Measurements from ENCODE around the gene GMDS.
A peak's percentile ranks its signal among the peaks of the same experiment; 100 is the strongest.

GMDS gene

DNA sequence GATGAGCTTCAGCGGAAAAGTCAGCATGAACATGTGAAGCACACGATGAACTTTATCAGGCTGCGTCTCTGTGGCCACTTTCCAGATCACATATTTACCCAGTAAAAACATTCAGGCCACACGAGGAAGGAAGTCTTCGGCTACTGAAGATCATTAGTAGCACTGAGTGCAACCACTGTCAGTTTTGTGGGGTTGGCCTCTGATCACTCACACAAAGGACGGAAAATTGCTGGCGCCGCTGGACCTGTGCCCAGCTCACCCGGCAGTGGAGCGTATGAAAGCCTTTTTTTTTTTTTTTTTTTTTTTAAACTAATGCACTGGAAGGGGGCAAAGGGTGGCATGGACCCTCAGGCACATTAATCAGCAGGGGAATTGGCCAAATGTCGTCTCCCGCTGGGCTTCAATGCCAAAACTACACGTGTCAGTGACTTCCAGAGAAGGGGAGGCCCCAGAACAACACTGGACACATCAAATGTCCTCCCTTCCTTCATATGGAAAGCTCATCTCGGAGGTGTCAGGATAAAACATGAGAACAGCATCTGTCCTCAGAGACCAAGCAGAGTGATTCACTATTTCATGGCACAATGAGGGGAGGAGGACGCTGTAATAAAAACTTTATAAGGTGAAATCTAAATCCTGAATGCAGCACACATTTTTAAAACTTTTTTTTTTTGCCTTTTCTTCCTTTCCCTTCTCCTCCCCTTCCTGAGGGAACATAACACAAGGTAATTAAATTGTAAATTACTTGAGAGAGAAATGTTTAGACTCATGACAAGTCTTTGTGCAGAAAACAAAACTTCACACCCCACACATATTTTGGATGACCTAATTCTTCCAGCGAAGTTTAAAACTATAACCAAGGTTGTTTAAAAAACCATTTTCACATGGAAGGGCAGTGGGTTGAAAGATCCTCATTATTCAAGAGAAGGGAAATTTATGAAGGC lies 412.3 kb downstream of the GMDS start:
- peak; percentile 76 for DNase-seq (ENCODE audit: low read depth)

DNA sequence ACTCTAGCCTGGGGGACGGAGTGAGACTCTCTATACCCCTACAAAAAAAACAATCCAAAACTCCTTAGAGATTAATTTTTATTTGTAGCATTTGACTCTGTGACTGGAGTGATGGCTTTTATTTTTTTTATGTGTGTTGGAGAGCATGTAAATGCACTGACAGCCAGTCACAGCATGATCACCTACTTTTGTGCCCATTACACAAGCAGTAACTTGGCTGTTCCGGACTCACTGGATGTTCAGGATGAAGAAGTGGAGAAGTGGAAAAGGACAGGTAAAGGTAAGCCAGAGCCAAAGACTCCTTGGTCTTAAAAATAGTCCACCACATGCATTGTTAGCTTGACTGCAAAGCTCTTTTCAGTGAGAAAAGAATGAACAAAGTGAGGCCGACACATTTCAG lies 413.0 kb downstream of the GMDS start:
- DNase-seq (ENCODE audit: low read depth): no peak

DNA sequence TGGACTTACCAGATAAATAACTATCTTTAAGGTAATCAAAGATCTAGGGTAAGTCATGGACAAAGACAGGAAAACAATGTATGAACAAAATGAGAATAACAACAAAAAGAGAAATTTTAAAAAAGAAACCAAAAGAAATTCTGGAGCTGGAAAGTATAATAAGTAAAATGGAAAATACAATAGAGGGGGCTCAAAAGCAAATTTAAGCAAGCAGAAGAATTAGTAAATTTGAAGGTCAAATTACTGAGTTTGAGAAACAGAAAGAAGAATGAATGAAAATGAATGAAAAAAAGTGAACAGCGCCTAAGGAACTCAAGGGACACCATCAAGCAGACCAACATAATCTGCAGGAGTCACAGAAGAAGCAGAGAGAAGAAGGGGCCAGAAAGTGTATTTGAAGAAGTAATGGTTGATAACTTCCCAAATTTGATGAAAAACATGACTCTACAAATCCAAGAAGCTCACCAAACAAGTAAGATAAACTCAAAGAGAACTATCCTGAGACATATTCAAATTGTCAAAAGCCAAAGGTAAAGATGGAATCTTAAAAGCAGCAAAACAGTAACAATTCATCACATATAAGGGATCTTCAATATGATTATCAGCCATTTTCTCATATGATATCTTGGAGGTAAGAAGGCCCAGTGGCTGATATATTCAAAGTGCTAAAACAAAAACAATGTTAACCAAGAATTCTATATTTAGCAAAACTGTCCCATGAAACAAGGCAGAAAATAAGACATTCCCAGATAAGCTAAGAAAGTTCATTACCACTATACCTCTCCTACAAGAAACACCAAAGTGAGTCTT lies 417.2 kb downstream of the GMDS start:
- DNase-seq (ENCODE audit: low read depth): no peak

DNA sequence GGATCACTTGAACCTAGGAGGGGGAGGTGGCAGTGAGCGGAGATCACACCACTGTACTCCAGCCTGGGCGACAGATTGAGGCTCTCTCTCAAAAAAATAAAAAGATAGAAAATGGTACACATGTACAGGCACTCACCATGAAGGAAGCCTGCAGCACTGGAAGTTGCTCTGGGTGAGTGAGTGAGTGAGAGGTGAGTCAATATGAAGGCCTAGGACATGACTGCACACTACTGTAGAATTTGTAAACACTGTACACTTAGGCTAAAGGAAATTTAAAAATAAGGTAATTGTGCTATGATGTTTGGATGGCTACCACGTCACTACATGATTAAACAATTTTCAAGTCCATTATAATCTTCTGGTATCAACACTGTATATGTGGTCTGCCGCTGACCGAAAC lies 419.5 kb downstream of the GMDS start:
- peak; percentile 27 for DNase-seq (ENCODE audit: low read depth)

DNA sequence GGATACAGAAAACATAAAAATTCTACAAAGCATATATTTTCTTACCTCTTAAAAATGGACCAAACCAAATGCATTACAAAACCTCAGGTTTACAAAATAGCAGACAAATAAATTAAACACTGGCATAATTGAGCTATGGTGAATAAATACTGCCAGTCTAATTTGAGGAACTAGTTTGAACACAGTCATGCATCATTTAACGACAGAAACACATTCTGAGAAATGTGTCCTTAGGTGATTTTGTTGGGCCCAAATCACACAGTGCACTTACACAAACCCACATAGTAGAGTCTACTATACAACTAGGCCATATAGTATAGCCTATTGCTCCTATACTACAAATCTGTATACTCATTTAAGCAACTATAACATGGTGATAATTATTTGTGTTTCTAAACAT lies 420.1 kb downstream of the GMDS start:
- no peak for DNase-seq (ENCODE audit: low read depth)

DNA sequence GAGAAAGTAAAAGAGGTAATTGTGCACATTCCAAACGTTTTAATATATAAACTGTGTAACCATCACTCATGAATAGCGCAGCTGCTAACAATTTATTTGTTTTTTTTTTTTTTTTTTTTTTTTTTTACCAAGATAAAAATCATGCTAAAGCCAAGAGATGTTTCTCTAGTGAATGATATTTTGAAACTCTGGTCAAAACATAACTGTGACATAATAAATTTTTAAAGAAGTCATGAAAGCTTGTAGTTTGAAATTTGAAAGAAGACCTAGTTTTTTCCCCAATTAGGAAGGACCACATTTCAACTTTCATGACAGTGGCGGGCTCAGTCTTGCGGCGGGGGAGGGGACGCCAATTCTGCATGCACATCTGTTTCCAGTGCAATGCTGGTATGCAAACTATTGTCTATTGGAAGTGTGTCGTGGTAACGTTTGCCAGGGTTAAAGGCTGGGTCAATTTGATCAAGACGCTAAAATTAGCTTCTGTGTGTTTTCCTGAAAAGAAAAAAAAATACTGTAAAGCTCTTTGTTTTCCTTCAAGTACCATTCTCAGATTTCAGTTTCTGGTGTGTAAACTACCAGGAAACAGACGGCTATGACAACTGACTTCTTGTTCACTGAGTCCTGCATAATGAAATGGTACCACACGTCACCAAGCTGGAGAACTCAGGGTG lies 423.8 kb downstream of the GMDS start:
- peak; percentile 84 for DNase-seq (ENCODE audit: low read depth)

DNA sequence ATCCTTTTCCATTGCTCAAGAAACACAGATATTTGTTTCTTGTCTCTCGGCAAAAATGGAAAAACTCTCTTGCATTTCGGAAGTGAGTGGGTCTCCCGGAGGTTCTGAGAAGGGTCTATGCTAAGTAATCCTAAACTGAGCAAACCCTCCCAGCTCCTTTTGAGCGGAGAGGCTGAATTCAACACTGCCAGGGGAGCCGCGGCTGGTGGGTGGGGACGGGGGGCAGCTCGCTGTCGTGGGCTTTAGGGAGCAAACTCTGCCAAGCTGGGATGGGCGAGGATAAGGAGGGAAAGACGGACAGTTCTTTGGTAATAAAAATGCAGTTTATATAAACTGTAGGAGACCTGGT lies 424.3 kb downstream of the GMDS start:
- DNase-seq (ENCODE audit: low read depth): no peak

DNA sequence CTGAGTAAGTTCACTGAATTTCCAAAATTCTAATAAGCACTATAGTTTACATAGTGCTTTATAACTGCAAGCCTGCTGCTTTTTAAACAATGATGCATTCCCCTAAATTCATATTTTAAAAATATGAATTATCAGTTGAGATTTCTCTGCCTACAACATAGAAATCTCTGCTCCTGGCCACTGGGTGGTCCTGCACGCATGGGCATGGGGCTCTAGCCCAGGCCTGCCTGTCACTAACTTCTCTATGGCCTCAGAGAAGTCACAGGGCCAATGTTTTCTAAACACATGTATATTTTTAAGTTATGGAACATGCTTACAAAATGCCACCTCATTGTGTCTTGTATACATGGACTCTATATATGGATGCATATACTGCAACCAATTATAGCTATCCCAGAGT lies 424.7 kb downstream of the GMDS start:
- no peak for DNase-seq (ENCODE audit: low read depth)

DNA sequence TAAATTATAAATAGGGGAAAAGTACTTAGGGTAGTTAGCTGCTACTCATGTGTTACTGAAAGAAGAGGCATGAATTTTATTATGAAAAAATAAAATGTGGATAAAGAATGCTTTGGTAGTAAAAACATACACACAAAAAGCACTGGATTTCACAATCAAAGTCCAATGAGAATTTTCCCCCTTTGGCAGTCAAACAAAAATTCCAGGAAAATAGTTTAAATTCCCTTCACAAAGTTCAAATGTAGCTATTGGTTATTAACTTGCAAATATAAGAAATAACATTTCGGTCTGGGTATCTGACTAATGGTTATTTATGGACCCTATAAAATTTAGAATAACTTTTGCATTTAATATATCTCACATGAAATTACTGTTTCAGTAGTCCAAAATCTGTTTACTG lies 425.2 kb downstream of the GMDS start:
- DNase-seq (ENCODE audit: low read depth): peak; percentile 86

DNA sequence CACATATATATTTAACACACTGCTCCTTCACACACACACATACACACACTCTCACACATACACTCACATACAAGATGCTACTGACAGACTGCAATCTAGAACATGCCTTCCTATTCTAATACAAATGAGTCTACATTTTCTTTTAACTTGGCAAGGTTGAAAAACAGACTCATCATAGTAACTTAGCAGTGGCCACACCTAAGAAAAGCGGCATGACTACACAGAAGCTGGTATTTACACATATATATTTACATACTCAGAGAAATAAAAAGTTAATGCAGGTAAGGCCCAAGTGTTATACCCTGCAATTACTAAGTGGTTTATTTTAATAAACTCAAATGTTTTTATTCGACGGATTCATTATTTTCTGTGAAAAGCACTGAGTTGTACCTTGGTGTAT lies 426.4 kb downstream of the GMDS start:
- DNase-seq (ENCODE audit: low read depth): no peak

DNA sequence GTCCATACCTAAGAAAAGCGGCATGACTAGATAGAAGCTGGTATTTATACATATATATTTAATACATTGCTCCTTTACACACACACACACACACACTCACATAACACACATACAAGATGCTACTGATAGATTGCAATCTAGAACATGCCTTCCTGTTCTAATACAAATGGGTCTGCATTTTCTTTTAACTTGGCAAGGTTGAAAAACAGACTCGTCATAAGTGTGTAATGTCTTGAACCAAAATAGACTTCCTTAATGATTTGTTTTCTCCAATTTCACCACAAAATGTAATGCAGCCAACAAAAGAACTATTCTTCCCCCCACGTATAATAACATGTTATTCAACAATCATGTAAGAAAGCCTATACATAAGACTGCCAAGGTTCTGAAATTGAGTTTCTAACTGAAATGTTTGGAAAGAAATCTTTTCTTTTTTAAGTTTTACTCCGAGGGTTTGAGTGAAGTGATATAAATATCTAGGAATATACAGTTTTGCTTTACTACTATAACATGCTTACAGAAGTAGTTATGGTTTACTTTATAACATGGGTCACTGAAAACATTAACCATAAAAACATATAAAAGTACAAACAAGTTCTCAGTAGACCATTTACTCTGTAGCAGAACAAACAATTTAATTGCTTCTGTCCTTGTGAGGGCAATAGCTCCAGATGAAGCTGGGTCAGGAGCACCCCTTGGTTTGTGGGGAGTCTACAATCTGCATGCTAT lies 428.2 kb downstream of the GMDS start:
- DNase-seq (ENCODE audit: low read depth): peak; percentile 44

DNA sequence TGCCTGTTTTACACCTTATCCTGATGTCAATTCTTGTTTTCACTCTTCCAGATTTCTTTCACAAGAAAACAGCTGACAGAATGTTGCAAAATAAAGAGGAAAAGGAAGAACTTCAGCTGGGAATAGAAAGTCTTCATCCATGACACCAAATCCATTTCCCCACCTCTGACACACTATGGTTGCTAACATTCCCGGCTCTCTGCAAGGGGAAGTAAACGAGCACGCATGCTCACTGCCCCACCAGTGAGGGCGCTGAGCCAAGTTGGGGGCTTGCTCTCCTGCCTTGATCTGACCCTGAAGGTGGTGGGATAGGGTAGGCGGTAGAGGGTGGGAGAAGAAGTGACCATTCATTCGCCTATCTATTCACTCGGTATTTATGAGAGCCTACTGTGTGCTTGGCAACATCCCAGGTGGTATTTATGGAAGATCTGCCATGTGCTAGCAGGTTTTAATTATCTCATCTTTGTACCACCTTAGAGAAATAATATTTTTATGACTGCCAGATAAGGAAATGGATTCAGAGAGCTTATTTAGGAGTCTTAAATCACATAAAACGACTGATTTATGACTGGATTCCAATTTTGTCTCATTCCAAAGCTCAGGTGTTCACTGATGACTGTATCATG lies 429.5 kb downstream of the GMDS start:
- DNase-seq (ENCODE audit: low read depth): no peak

DNA sequence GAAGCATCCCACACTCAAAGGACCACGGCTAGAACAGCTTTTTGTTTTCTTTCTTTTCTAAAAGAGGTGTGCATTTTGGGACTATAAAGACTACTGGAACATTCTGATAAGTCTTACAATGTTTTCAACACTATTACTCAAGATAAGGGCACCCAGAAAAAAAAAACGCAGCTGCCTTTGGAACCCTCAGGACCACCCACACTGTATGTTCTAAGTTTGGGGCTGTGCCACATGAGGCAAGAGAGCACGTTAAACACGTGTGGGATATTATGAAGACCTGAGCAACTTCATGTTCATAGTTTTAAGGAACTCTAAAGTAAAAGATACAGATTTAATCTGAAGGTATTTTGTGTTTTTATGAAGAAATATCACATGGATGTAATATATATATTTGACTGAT lies 431.1 kb downstream of the GMDS start:
- no peak for DNase-seq (ENCODE audit: low read depth)

DNA sequence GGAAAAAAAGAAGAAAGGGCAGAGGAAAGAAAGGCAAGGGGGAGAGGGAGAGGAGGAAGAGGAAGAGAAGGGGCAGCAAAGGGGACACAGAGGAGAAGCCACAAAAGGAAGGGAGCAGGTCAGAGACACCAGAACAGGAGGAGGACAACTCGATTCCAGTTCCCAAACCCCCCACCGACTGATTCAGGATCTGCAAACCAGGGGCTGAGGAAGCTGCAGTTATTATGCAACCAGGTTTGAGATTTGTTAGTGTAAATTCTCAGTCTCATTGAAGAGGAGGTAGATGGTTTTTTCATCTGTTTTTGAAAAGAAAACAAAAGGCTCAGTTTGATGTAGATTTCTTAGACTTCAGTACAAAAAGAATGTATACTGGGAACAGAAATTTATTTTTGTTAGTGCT lies 432.9 kb downstream of the GMDS start:
- no peak for DNase-seq (ENCODE audit: low read depth)

DNA sequence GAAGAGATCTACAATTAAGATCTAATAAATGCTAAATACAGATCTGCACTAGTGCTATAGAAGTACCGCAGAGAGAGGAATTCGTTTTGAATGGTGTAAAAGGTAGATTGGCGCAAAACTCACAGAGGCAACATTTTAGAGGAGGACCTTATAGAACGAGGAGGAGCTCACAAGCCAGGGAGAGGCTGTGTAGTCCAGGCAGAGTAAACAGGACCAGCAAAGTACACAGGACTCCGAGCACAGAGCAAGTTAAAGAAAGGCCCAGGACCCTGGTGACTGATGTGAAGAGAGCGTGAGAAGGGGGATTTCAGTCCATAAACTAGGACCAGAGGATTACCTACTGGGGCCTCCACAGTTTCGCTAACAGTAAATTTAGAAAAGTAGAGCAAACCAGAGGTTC lies 433.4 kb downstream of the GMDS start:
- no peak for DNase-seq (ENCODE audit: low read depth)

DNA sequence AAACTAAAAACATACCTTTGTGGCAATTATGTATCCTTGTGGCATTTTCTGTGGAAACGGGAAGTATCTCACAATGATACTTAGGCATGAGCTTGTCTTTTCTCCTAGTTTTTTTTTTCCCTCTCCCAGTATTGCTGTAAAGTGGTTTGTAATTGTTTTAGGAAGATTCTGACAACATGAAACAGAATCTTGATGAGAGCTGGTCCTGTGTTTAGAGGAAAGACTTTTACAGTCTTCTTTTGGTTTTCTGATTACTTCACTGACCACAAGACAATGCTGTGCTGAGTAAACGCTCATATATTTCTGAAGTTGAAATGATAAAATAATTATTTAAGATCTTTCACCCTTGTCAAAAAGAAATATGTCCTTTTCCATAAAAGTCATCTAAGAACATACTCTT lies 434.5 kb downstream of the GMDS start:
- DNase-seq (ENCODE audit: low read depth): no peak

DNA sequence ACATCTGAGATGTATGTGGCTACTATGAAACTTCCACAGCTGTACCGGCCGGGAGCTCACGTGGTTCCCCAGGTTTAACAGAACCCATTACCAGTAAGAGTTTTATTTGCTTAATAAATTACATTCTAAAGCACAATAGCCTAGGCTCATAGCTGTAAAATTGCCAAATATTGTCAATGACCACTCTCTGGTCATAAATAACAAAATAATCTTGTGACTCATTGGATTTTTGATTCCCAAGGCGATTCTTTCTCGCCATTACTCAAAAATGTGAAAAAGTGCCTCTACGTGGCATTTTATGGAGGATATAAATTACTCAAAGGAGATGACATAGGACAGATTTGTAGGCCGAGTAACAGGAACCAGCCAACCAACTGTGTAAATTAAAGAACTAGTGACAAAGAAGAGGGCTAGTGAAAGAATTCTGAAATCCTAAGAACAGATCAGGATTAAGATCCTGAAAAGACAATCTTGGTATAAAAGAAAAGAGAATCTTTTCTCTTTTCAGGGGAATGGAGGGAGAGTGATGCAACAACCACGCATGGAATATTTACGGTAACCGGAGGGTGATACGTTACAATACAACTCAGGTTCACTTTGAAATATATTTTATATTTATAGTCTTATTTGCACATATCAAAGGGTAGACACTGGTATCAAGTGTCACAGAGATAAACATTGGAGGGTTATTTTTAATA lies 436.0 kb downstream of the GMDS start:
- no peak for DNase-seq (ENCODE audit: low read depth)

DNA sequence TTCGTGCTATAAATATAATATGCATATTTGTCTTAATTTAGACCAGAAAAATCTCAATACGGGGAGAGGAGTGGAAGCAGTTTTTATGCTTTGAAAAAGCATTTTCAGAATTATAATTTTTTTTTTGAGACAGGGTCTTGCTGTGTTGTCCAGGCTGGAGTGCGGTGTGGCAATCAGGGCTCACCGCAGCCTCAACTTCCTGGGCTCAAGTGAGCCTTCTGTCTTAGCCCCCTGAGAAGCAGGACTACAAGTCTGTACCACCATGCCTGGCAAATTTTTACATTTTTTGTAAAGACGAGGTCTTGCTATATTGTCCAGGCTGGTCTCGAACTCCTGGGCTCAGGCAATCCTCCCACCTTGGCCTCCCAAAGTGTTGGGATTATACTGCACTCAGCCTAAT lies 438.5 kb downstream of the GMDS start:
- DNase-seq (ENCODE audit: low read depth): no peak

DNA sequence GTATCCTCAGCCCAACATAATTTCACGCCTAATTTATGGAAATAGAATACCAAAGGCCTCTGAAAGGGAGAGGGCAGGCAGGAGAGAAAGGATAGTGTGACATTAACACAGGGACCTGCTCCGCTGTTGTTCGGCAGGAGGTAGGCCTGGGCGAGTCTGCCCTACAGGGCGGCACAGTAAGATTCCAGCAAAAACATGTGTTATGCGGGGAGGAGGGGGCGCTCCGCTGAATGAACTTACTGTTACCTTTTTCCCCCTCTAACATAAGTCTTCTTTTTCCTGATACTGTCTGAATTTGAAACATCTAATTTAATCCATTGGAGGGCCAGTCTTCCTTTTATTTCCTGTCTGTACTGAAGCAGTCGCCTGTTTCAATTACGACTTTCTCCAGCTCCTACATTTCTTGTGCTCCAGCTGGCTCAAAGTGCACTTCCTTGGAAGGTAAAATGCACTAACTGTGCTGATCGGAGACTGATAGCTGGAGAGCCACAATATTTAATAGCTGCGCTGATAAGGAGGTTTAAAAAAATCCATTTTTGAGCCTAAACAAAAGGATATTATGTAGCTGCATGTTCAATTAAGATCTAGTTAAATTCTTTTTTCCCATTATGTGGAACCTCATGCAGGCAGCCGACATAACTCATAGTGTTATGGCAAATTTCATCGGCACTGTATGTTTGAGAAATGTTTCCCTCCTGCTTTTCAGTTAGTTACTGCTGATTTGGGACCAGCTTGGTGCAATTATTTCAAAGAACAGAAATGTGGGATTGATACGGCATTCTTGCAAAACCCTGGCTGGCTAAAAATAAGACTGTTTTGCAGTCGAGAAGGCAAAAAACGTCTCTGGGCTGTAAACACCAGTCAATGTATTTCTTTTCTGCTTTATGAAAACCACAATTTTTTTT lies 442.7 kb downstream of the GMDS start:
- DNase-seq (ENCODE audit: low read depth): no peak

DNA sequence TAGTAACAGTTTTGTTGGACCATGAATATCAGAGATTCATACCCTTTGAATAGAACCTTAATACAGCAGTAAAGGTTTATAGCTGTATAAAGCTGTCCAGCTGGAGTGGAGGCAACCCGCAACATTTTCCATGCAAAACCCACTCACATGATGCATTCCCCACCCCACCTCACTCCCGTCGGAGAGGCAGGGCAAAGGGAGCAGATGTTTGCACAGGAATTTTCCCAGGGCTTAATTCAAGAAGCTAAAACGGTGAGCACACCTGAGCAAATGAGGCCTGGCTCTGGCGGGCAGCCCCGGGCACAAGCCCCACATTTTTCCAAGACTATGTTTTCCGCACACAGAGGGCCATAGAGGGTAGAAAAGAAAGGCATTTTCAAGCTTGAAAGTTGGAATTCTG lies 444.0 kb downstream of the GMDS start:
- DNase-seq (ENCODE audit: low read depth): no peak

Data from EH (cell line).